ENCODE measurements around the gene GPR50. TPM values are rescaled to one million over a fixed set of nuclear protein-coding genes. Genes with fewer than 3 reads are reported as not detected.
A peak's percentile ranks its signal among the peaks of the same experiment; 100 is the strongest.

GPR50 gene
- polyA plus RNA-seq, 1 donor from 2014 or later = not detected

GRCh38 chrX:151151665-151152267 is 24.6 kb upstream of the GPR50 start:
- Histone ChIP-seq H3K79me2 (replicated peaks; ENCODE audit: insufficient read depth, low read length) (no peaks in the 10 kb centered on the region), H3K4me2 (ENCODE audit: low read length) (no peak overlapping the region), H3K27ac (ENCODE audit: low read length) (no peak overlapping the region), H4K20me1 (ENCODE audit: insufficient read depth) (no peaks in the 10 kb centered on the region), H3K36me3 (ENCODE audit: insufficient read depth, low read length) (no peaks in the 10 kb centered on the region), H2AFZ (ENCODE audit: low read depth, low read length) (no peak overlapping the region), H3K9me2 (ENCODE audit: insufficient read depth, low read length) (no peaks in the 10 kb centered on the region), H3F3A (ENCODE audit: insufficient read depth, low read length, poor library complexity, severe bottlenecking) (no peaks in the 10 kb centered on the region), H3K27me3 (ENCODE audit: insufficient read depth, low read depth, low read length) (no peaks in the 10 kb centered on the region), H3K4me3 (ENCODE audit: low read length) (no peak overlapping the region), H3K9me3 (ENCODE audit: low read length) (no peaks in the 10 kb centered on the region), H3K9ac (ENCODE audit: low read length) (no peak overlapping the region)
- TF ChIP-seq TAF1 (IDR thresholded peaks at IDR 0.05; ENCODE audit: low read depth) = no peak
- TF ChIP-seq CTCF (IDR thresholded peaks at IDR 0.05; ENCODE audit: poor library complexity, severe bottlenecking) = peak; percentile 80
- no peak for TF ChIP-seq POLR2AphosphoS5 (IDR thresholded peaks at IDR 0.05)
- TF ChIP-seq SMC3 (conservative IDR thresholded peaks at IDR 0.05; ENCODE audit: poor library complexity) = peak; percentile 82
- TF ChIP-seq RAD21 (conservative IDR thresholded peaks at IDR 0.05) = peak; percentile 85
- no peak for TF ChIP-seq MXI1 (conservative IDR thresholded peaks at IDR 0.05; ENCODE audit: poor library complexity, severe bottlenecking)
- no peak for TF ChIP-seq EP300 (conservative IDR thresholded peaks at IDR 0.05; ENCODE audit: poor library complexity, severe bottlenecking)
- no peak for TF ChIP-seq EZH2 (IDR thresholded peaks at IDR 0.05; ENCODE audit: borderline replicate concordance, insufficient read depth, low read length, poor library complexity, severe bottlenecking)
- no peak for TF ChIP-seq REST (IDR thresholded peaks at IDR 0.05; ENCODE audit: borderline replicate concordance)

- Histone ChIP-seq H3K36me3 (ENCODE audit: insufficient read depth, low read length) (no peaks in the 10 kb centered on the region), H4K20me1 (ENCODE audit: insufficient read depth) (no peaks in the 10 kb centered on the region), H3F3A (ENCODE audit: insufficient read depth, low read length, poor library complexity, severe bottlenecking) (no peaks in the 10 kb centered on the region), H3K27me3 (ENCODE audit: insufficient read depth, low read depth, low read length) (no peaks in the 10 kb centered on the region), H3K4me3 (ENCODE audit: low read length) (peak overlapping the region; percentile 55), H3K9me2 (ENCODE audit: insufficient read depth, low read length) (no peaks in the 10 kb centered on the region), H3K9ac (ENCODE audit: low read length) (peak overlapping the region; percentile 36), H3K79me2 (replicated peaks; ENCODE audit: insufficient read depth, low read length) (no peaks in the 10 kb centered on the region), H2AFZ (ENCODE audit: low read depth, low read length) (no peak overlapping the region), H3K4me2 (ENCODE audit: low read length) (peak overlapping the region; percentile 48), H3K27ac (ENCODE audit: low read length) (peak overlapping the region; percentile 67), H3K9me3 (ENCODE audit: low read length) (no peaks in the 10 kb centered on the region)
- TF ChIP-seq EZH2 (IDR thresholded peaks at IDR 0.05; ENCODE audit: borderline replicate concordance, insufficient read depth, low read length, poor library complexity, severe bottlenecking) (no peak), REST (IDR thresholded peaks at IDR 0.05; ENCODE audit: borderline replicate concordance) (no peak), RAD21 (conservative IDR thresholded peaks at IDR 0.05) (peak; percentile 74), POLR2AphosphoS5 (IDR thresholded peaks at IDR 0.05) (no peak), SMC3 (conservative IDR thresholded peaks at IDR 0.05; ENCODE audit: poor library complexity) (peak; percentile 68), CTCF (IDR thresholded peaks at IDR 0.05; ENCODE audit: poor library complexity, severe bottlenecking) (peak; percentile 69)
Observed at GRCh38 chrX:151153086-151153485, 23.3 kb upstream of the GPR50 start.

All from neural cell (in vitro differentiated cells).